ENCODE measurements around the gene HSD11B1L.
"Not testable (repeated sequence)": the region's sequence is repeated elsewhere in the genome, so short reads cannot be mapped to it uniquely, and the experiment has no call there.

Gene HSD11B1L

DNA sequence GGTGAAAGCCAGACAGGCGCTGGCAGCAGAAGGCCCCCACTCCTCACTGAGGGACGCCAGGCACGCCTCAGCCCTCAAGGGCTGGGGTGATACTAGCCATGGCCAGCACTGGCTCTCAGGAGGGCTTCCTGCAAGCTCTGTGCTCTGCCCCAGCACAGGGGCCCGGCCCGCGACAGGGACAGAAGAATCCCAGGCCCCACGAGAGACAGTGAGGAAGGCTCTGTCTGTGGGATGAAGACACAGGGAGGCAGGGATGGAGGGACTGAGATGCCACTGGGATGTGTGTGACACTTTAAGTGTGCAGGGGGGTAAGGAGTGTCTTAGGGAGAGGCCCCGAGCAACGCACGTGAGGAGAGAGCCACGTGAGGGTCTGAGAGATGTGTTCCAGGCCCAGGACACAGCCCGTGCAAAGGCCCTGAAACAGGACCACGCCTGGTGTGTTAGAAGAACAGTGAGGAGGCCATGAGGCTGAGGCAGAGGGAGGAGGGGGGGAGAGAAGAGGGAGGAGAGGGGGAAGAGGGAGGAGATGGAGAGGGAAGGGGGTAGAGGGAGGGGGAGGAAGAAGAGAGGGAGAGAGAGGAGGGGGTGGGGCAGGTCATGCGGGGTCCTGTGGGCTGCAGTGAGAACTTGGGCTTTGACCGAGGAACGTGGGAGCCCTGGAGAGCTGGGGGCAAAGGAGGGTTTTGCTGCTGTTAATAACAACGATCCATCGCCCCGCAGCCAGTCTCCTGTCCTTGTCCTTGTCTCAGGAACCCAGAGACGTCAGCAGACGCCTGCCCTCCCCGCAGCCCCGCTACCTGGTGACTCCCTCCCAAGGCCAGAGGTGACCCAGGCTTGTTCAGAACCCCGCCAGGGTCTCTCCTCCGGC is 16.4 kb downstream of the HSD11B1L start:
- Mint-ChIP-seq H3K4me3 (no peak overlapping the region), H3K27ac (peak overlapping the region in 1 of 3 experiments; percentile 45), H3K27me3 (ENCODE audit: low read depth) (no peaks in the 10 kb centered on the region), H3K4me1 (peaks cover 11% of the 10 kb centered on the region), H3K9me3 (no peaks in the 10 kb centered on the region), H3K36me3 (ENCODE audit: low read depth) (peaks cover 39% of the 10 kb centered on the region)
- TF ChIP-seq, protein P1, sequence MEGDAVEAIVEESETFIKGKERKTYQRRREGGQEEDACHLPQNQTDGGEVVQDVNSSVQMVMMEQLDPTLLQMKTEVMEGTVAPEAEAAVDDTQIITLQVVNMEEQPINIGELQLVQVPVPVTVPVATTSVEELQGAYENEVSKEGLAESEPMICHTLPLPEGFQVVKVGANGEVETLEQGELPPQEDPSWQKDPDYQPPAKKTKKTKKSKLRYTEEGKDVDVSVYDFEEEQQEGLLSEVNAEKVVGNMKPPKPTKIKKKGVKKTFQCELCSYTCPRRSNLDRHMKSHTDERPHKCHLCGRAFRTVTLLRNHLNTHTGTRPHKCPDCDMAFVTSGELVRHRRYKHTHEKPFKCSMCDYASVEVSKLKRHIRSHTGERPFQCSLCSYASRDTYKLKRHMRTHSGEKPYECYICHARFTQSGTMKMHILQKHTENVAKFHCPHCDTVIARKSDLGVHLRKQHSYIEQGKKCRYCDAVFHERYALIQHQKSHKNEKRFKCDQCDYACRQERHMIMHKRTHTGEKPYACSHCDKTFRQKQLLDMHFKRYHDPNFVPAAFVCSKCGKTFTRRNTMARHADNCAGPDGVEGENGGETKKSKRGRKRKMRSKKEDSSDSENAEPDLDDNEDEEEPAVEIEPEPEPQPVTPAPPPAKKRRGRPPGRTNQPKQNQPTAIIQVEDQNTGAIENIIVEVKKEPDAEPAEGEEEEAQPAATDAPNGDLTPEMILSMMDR (IDR thresholded peaks at IDR 0.05; ENCODE audit: unreplicated experiment in 3 of 3): no peak

DNA sequence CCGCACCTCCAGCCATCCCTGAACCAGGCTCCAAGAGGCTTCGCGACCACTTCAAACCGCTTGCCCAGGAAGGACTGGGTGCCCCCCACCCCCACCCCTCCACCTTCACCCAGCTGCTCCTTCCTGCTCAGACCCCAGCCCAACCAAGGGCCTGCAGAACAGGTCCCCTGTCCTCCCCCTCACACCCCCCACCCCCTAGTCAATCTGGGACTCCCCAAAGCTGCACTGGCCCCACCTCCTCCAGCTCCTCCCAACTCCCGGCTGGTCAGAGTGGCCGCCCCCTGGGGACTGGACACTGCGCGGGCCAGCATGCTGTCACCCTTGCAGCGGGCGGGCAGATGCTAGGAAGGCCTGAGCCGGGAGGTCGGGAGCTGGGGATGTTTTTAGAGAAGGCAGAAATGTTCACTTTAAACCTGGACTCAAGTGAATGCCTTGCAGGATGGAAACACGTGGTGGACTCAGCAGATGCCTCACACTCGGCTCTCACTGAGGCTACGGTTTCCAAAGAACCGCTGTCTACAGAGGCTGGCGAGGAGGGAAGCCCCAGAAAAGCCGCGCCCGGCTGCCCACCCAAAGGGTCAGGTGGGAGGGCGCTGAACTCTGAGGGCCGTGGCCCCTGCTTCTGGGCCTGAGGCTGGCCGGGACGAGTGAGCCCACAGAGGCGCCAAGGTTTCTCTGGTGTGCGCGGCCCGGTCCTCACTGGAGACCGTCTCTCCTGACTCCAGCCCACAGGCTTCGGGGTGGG is 17.2 kb downstream of the HSD11B1L start:
- H3K4me1 Mint-ChIP-seq: peaks cover 5% of the 10 kb centered on the region
- no peaks in the 10 kb centered on the region for H3K27me3 Mint-ChIP-seq (ENCODE audit: low read depth)
- TF ChIP-seq, protein P1 (IDR thresholded peaks at IDR 0.05; ENCODE audit: unreplicated experiment in 3 of 3): no peak
- H3K4me3 Mint-ChIP-seq: no peak overlapping the region
- H3K9me3 Mint-ChIP-seq: no peaks in the 10 kb centered on the region
- no peak overlapping the region for H3K27ac Mint-ChIP-seq
- H3K36me3 Mint-ChIP-seq (ENCODE audit: low read depth): peaks cover 34% of the 10 kb centered on the region

DNA sequence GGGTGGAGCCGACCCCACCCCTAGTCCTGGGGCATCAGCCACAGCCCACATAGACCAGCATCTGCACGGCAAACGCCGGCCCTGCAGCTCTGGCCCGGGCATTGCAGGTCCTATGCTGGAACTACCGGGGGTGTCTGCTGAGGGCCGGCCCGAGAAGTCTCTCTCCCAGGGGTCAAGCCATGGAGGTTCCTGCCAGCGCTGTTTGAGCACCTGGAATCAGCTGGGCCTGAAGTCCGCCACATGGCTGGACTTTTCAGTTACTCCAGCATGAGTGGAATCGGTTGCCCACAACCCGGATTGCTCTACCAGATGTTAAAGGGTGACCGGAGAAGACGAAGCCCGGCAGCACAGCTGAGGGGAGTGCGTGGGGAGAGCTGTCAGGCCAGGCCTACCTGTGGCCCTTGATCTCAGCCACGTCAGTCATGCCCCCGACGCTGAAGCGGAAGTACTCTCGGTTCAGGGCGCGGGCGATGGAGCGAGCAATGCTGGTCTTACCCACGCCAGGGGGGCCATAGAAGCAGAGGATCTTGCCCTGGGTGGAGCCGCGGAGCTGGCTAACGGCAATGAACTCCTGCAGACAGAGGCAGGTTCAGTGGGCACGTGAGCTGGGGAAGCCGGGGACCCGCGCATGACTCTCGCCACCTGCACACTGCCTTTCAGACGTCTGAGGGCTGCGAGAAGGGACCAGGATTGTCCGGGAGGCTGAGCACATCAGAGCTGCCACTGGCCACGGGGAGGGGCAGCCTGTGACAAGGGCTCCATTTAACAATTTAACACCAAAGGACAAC is 18.0 kb downstream of the HSD11B1L start:
- TF ChIP-seq, protein P1 (IDR thresholded peaks at IDR 0.05; ENCODE audit: unreplicated experiment in 3 of 3): no peak
- Mint-ChIP-seq H3K9me3 (peaks cover 3% of the 10 kb centered on the region), H3K36me3 (ENCODE audit: low read depth) (peaks cover 42% of the 10 kb centered on the region), H3K4me1 (peaks cover 4% of the 10 kb centered on the region), H3K27me3 (ENCODE audit: low read depth) (no peaks in the 10 kb centered on the region), H3K4me3 (no peak overlapping the region), H3K27ac (no peak overlapping the region)

DNA sequence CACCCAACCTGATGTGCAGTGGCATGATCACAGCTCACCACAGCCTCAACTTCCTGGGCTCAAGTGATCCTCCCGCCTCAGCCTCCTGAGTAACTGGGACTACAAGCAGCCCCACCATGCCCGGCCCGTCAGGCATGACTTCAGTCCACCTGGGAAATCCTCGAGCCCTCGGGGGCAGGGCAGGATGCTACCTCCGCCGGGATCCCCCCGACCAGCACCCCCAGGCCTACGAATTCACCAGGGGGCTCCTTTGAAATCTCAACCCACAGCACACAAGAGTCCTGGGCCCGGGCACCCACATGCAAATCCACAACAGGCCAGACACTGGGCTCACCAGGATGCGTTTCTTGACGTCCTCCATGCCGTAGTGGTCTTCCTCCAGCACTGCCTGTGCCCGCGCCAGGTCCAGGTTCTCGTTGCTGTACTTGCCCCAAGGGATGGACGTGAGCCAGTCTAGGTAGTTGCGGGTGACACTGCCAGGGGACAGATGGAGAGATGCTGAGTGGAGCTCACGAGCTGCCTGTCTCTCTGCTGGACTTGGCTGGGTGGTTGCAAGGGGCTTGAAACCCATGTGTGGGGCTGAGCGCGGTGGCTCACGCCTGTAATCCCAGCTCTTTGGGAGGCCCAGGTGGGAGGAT is 19.7 kb downstream of the HSD11B1L start:
- no peak overlapping the region for H3K4me3 Mint-ChIP-seq
- peaks cover 3% of the 10 kb centered on the region for H3K9me3 Mint-ChIP-seq
- H3K36me3 Mint-ChIP-seq (ENCODE audit: low read depth): peaks cover 44% of the 10 kb centered on the region
- no peaks in the 10 kb centered on the region for H3K4me1 Mint-ChIP-seq
- H3K27me3 Mint-ChIP-seq (ENCODE audit: low read depth): no peaks in the 10 kb centered on the region
- TF ChIP-seq, protein P1 (IDR thresholded peaks at IDR 0.05; ENCODE audit: unreplicated experiment in 3 of 3): no peak
- H3K27ac Mint-ChIP-seq: no peak overlapping the region

DNA sequence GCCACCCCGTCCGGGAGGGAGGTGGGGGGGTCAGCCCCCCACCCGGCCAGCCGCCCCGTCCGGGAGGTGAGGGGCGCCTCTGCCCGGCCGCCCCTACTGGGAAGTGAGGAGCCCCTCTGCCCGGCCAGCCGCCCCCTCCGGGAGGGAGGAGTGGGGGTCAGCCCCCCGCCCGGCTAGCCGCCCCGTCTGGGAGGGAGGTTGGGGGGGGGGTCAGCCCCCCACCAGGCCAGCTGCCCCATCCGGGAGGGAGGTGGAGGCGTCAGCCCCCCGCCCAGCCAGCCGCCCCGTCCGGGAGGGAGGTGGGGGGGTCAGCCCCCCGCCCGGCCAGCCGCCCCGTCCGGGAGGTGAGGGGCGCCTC is 21.2 kb downstream of the HSD11B1L start:
- H3K4me1 Mint-ChIP-seq; H3K4me3 Mint-ChIP-seq; H3K27ac Mint-ChIP-seq; H3K27me3 Mint-ChIP-seq (ENCODE audit: low read depth); H3K9me3 Mint-ChIP-seq: not testable (repeated sequence)
- peaks cover 53% of the 10 kb centered on the region for H3K36me3 Mint-ChIP-seq (ENCODE audit: low read depth)
